Choroid plexus epithelial cell (primary cell): ENCODE data around the gene DRD4.

ENCODE experiments used
- DNase-seq: peaks from one replicate; pipeline ENCODE4 v3.0.0-alpha.2; 2010; ENCODE audit warnings: low read depth
- H3K4me3 ChIP-seq: 2 replicates; pipeline ENCODE4 v1.5.1; 2011; ENCODE audit warnings: low read depth, mild to moderate bottlenecking, control low read depth, low read length, moderate library complexity
- CTCF ChIP-seq: conservative IDR thresholded peaks from 2 replicates; pipeline ENCODE4 v1.5.1; 2011; ENCODE audit warnings: low read depth, mild to moderate bottlenecking, control low read depth, inconsistent platforms, low read length, moderate library complexity

DRD4 gene

GRCh38 chr11:628056-628455, 9.0 kb upstream of the DRD4 start:
- H3K4me3 ChIP-seq = no peak overlapping the region
- no peak for TF ChIP-seq CTCF
- no peak for DNase-seq

- H3K4me3 ChIP-seq = no peak overlapping the region
- DNase-seq = no peak
- peak; percentile 5 for TF ChIP-seq CTCF
Measured at GRCh38 chr11:629237-629583, 7.9 kb upstream of the DRD4 start.

GRCh38 chr11:630871-631270, 6.2 kb upstream of the DRD4 start:
- no peak for DNase-seq
- no peak for TF ChIP-seq CTCF
- H3K4me3 ChIP-seq = no peak overlapping the region

- no peak for DNase-seq
- H3K4me3 ChIP-seq = no peak overlapping the region
- no peak for TF ChIP-seq CTCF
Measured at GRCh38 chr11:635945-636510, 1.0 kb upstream of the DRD4 start.

GRCh38 chr11:637333-637592, 194 bp downstream of the DRD4 start:
- no peak for DNase-seq
- H3K4me3 ChIP-seq = peak overlapping the region; percentile 24
- no peak for TF ChIP-seq CTCF

GRCh38 chr11:637593-638521, 788 bp downstream of the DRD4 start:
- peak; percentile 20 for TF ChIP-seq CTCF
- H3K4me3 ChIP-seq = peak overlapping the region; percentile 24
- no peak for DNase-seq
